ENCODE measurements around the gene TMEM201. TPM values are rescaled to one million over a fixed set of nuclear protein-coding genes. Genes with fewer than 3 reads are reported as not detected.

The TMEM201 gene
- total RNA-seq, 1 donor = 8.9 TPM

GRCh38 chr1:9576903-9577302 lies 11.8 kb upstream of the TMEM201 start:
- no peak overlapping the region for H3K4me3 ChIP-seq (ENCODE audit: low read depth, low read length)
- no peak for TF ChIP-seq CTCF (IDR thresholded peaks at IDR 0.05; ENCODE audit: insufficient read depth, low read length)
- DNase-seq (ENCODE audit: low read depth) = no peak

- no peak for DNase-seq (ENCODE audit: low read depth)
- H3K4me3 ChIP-seq (ENCODE audit: low read depth, low read length) = no peak overlapping the region
- TF ChIP-seq CTCF (IDR thresholded peaks at IDR 0.05; ENCODE audit: insufficient read depth, low read length) = no peak
Measured at GRCh38 chr1:9577423-9577822, 11.3 kb upstream of the TMEM201 start.

- no peak overlapping the region for H3K4me3 ChIP-seq (ENCODE audit: low read depth, low read length)
- no peak for TF ChIP-seq CTCF (IDR thresholded peaks at IDR 0.05; ENCODE audit: insufficient read depth, low read length)
- no peak for DNase-seq (ENCODE audit: low read depth)
Measured at GRCh38 chr1:9580942-9581341, 7.8 kb upstream of the TMEM201 start.

- no peak overlapping the region for H3K4me3 ChIP-seq (ENCODE audit: low read depth, low read length)
- no peak for TF ChIP-seq CTCF (IDR thresholded peaks at IDR 0.05; ENCODE audit: insufficient read depth, low read length)
- DNase-seq (ENCODE audit: low read depth) = no peak
Measured at GRCh38 chr1:9586147-9586766, 2.5 kb upstream of the TMEM201 start.

GRCh38 chr1:9589144-9589718 lies 520 bp downstream of the TMEM201 start:
- TF ChIP-seq CTCF (IDR thresholded peaks at IDR 0.05; ENCODE audit: insufficient read depth, low read length) = no peak
- H3K4me3 ChIP-seq (ENCODE audit: low read depth, low read length) = peak overlapping the region; percentile 73
- DNase-seq (ENCODE audit: low read depth) = peak; percentile 32

- no peak for TF ChIP-seq CTCF (IDR thresholded peaks at IDR 0.05; ENCODE audit: insufficient read depth, low read length)
- peak; percentile 9 for DNase-seq (ENCODE audit: low read depth)
Measured at GRCh38 chr1:9589719-9590157, 1.0 kb downstream of the TMEM201 start.

More at GRCh38 chr1:9589719-9590157, 1.0 kb downstream of the TMEM201 start:
- H3K4me3 ChIP-seq (ENCODE audit: low read depth, low read length) = peak overlapping the region; percentile 73
